Body of pancreas (tissue), 4 donors: ENCODE data around the gene WDR64. TPM values are rescaled to one million over a fixed set of nuclear protein-coding genes. Genes with fewer than 3 reads are reported as not detected.

ENCODE experiments used
- ATAC-seq: fragments of 150-250 bp; one replicate; pipeline ENCODE4 v1.9.1; 2016
- DNase-seq, 4 donors: peaks; one replicate each; pipeline ENCODE4 v3.0.0-alpha.2; 2019
- H3K27ac ChIP-seq, 4 donors: fragments of 200-600 bp; sonication (generic); 1 replicate in 3 of 4; 2 replicates in 1 of 4; pipeline versions ENCODE4 v1.5.1 to v1.6.1; 2016 to 2019; ENCODE audit warnings: mild to moderate bottlenecking in 1 of 4, mixed read lengths in 1 of 4, moderate library complexity in 1 of 4
- H3K27me3 ChIP-seq, 2 donors: fragments of 200-600 bp; sonication (generic); one replicate each; pipeline ENCODE4 v1.6.0; 2016; ENCODE audit warnings: mild to moderate bottlenecking in 1 of 2
- H3K36me3 ChIP-seq, 2 donors: fragments of 200-600 bp; sonication (generic); replicated peaks in 1 of 2; 2 replicates each; pipeline ENCODE4 v1.5.1; 2016; ENCODE audit warnings: low read depth in 2 of 2; ENCODE audit not compliant: insufficient read depth in 1 of 2
- H3K4me1 ChIP-seq: fragments of 200-600 bp; sonication (generic); one replicate; pipeline ENCODE4 v1.6.0; 2016
- H3K4me3 ChIP-seq, 2 donors: fragments of 200-600 bp; sonication (generic); 1 replicate in 1 of 2; 2 replicates in 1 of 2; pipeline ENCODE4 v1.5.1; 2016 to 2019
- H3K9me3 ChIP-seq, 3 donors: fragments of 200-600 bp; sonication (generic); 1 replicate in 2 of 3; 2 replicates in 1 of 3; pipeline ENCODE4 v1.5.1; 2016
- CTCF ChIP-seq, 7 experiments: fragments of 450-650 bp in 4 of 7; fragments of 200-600 bp in 3 of 7; sonication (generic) in 3 of 7; IDR thresholded peaks; one replicate each; pipeline ENCODE4 v1.5.1; 2016 to 2019; ENCODE audit warnings: antibody characterized with exemption in 7 of 7
- POLR2A ChIP-seq, 3 donors: fragments of 450-650 bp; IDR thresholded peaks; one replicate each; pipeline ENCODE4 v1.6.1; 2016; ENCODE audit warnings: antibody characterized with exemption in 3 of 3, mild to moderate bottlenecking in 2 of 3
- WGBS, 2 donors: methylation state at CpG; one replicate each; pipeline ENCODE4 v1.1.5; 2017; 5-methylcytosine and 5-hydroxymethylcytosine counted together
- intact Hi-C: fragments of 100-400 bp; cut with DNase I; formaldehyde crosslinking; loops from one replicate; pipeline ENCODE4 v1.15.1; 2023
- total RNA-seq, 2 donors: library from RNA; depleted of rRNA; stranded (reverse); fragments of >200 nt; gene quantifications; one replicate each; pipeline ENCODE4 v1.1.0, GENCODE V29; 2016

The WDR64 gene
- total RNA-seq, 2 donors from 2014 or later: not detected

- H3K27me3 ChIP-seq: no peaks in the 10 kb centered on the region
- ATAC-seq (no peak), DNase-seq (no peak)
- H3K27ac ChIP-seq: no peak overlapping the region
- no peak for TF ChIP-seq POLR2A (IDR thresholded peaks at IDR 0.05)
- no peak for TF ChIP-seq CTCF (IDR thresholded peaks at IDR 0.05)
- H3K4me1 ChIP-seq: no peaks in the 10 kb centered on the region
- 72 to 81% methylated on average over 4 of the region's 4 CpGs for WGBS, 2 donors
- intact Hi-C loops: no loop called here
- no peaks in the 10 kb centered on the region for H3K9me3 ChIP-seq
- no peak overlapping the region for H3K4me3 ChIP-seq
- H3K36me3 ChIP-seq: no peaks in the 10 kb centered on the region
Measured at GRCh38 chr1:241715956-241716355, 63.9 kb downstream of the WDR64 start.

- no peak overlapping the region for H3K27ac ChIP-seq
- 59 to 64% methylated on average over 6 of the region's 6 CpGs for WGBS, 2 donors
- no peaks in the 10 kb centered on the region for H3K9me3 ChIP-seq
- H3K27me3 ChIP-seq: no peaks in the 10 kb centered on the region
- no peak for TF ChIP-seq POLR2A (IDR thresholded peaks at IDR 0.05)
- TF ChIP-seq CTCF (IDR thresholded peaks at IDR 0.05): no peak
- intact Hi-C loops: no loop called here
- H3K4me3 ChIP-seq: no peak overlapping the region
- DNase-seq (no peak), ATAC-seq (no peak)
- no peaks in the 10 kb centered on the region for H3K4me1 ChIP-seq
- no peaks in the 10 kb centered on the region for H3K36me3 ChIP-seq
Measured at GRCh38 chr1:241716915-241717656, 65.0 kb downstream of the WDR64 start.

DNA sequence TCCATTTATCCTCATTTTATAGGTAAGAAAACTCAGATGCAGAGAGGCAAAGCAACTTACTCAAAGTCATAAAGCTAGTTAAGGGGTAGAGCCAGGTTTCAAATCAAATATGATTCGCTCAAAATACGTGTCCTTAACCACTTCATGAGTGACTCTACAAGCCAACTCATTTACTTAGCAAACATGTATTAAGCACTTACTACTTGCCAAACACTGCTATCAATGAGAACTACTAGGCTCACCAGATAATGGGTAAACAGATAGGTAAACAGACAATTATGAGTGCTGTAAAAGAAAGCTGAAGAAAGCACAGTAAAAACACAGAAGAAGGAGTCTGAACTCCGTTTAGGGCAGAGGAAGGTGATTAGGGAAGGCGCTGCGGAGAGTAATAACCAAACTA lies 65.9 kb downstream of the WDR64 start:
- H3K27me3 ChIP-seq: no peaks in the 10 kb centered on the region
- no peaks in the 10 kb centered on the region for H3K4me1 ChIP-seq
- ATAC-seq: no peak
- intact Hi-C loops: no loop called here
- H3K27ac ChIP-seq: no peak overlapping the region
- 22 to 26% methylated on average over 5 of the region's 5 CpGs for WGBS, 2 donors
- TF ChIP-seq POLR2A (IDR thresholded peaks at IDR 0.05) (no peak), CTCF (IDR thresholded peaks at IDR 0.05) (no peak)
- DNase-seq: no peak
- H3K9me3 ChIP-seq: no peaks in the 10 kb centered on the region
- no peak overlapping the region for H3K4me3 ChIP-seq
- H3K36me3 ChIP-seq: no peaks in the 10 kb centered on the region

DNA sequence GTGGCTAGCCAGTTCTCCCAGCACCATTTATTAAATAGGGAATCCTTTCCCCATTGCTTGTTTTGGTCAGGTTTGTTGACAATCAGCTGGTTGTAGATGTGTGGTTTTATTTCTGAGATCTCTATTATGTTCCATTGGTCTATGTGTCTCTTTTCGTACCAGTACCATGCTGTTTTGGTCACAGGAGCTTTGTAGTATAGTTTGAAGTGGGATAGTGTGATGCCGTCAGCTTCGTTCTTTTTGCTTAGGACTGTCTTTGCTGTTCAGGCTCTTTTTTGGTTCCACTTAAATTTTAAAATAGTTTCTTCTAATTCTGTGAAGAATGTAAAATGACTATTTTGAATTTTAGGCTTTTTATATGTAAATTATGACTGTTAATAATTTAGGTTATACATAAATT lies 68.9 kb downstream of the WDR64 start:
- Histone ChIP-seq H3K4me1 (no peaks in the 10 kb centered on the region), H3K36me3 (no peaks in the 10 kb centered on the region), H3K27ac (no peak overlapping the region), H3K4me3 (no peak overlapping the region), H3K27me3 (no peaks in the 10 kb centered on the region), H3K9me3 (no peaks in the 10 kb centered on the region)
- intact Hi-C loops: no loop called here
- no peak for ATAC-seq
- WGBS, 2 donors: 75 to 84% methylated on average over 3 of the region's 3 CpGs
- TF ChIP-seq POLR2A (IDR thresholded peaks at IDR 0.05) (no peak), CTCF (IDR thresholded peaks at IDR 0.05) (no peak)
- no peak for DNase-seq

DNA sequence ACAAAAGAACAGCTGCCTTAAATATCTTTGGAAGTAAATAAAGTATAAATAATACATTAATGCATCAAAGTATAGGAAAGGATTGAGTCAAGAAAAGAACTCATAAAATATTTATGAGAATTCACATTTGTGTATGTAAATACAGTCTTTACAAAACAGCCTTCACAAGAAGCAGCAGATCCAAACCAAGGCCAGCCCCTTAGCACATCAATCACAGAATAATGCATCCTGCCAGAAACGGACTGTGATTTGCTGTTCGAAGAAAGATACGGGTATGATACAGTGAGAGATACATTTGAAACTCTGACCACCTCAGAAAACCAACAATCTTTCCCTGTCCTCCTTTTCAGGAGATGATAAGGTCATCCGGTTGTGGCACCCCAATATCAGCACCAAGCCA lies 70.9 kb downstream of the WDR64 start:
- no peaks in the 10 kb centered on the region for H3K36me3 ChIP-seq
- WGBS, 2 donors: 67 to 71% methylated on average over 4 of the region's 4 CpGs
- H3K9me3 ChIP-seq: no peaks in the 10 kb centered on the region
- no peak overlapping the region for H3K27ac ChIP-seq
- no peak overlapping the region for H3K4me3 ChIP-seq
- intact Hi-C loops: no loop called here
- TF ChIP-seq CTCF (IDR thresholded peaks at IDR 0.05) (no peak), POLR2A (IDR thresholded peaks at IDR 0.05) (no peak)
- H3K4me1 ChIP-seq: no peaks in the 10 kb centered on the region
- ATAC-seq (no peak), DNase-seq (no peak)
- H3K27me3 ChIP-seq: no peaks in the 10 kb centered on the region
